Right lobe of liver (tissue), 6 donors: ENCODE results near the gene TRPT1. TPM values are rescaled to one million over a fixed set of nuclear protein-coding genes. Genes with fewer than 3 reads are reported as not detected.
A peak's percentile ranks its signal among the peaks of the same experiment; 100 is the strongest.

ENCODE experiments used
- ATAC-seq, 4 donors: fragments of 200-7000 bp; cut with Tn5 transposase; one replicate each; pipeline ENCODE4 v1.9.1; 2020; ENCODE audit warnings: mild to moderate bottlenecking in 4 of 4, moderate library complexity in 4 of 4
- DNase-seq, 3 donors: peaks; one replicate each; pipeline ENCODE4 v3.0.0-alpha.2; 2020
- H3K27ac ChIP-seq, 3 donors: fragments of 200-600 bp; one replicate each; pipeline ENCODE4 v1.8.0; 2022
- H3K27me3 ChIP-seq, 2 donors: fragments of 200-600 bp; one replicate each; pipeline ENCODE4 v1.8.0; 2022
- H3K36me3 ChIP-seq, 4 donors: fragments of 200-600 bp; sonication (generic) in 1 of 4; one replicate each; pipeline versions ENCODE4 v1.5.1 to v1.8.0; 2017 to 2022; ENCODE audit warnings: control low read depth in 1 of 4
- H3K4me1 ChIP-seq, 4 donors: fragments of 200-600 bp; sonication (generic) in 1 of 4; one replicate each; pipeline versions ENCODE4 v1.5.1 to v1.8.0; 2017 to 2022; ENCODE audit warnings: control low read depth in 1 of 4
- H3K4me3 ChIP-seq, 3 donors: fragments of 200-600 bp; one replicate each; pipeline ENCODE4 v1.8.0; 2022
- H3K9me3 ChIP-seq, 4 donors: fragments of 200-600 bp; sonication (generic) in 1 of 4; one replicate each; pipeline versions ENCODE4 v1.5.1 to v1.8.0; 2017 to 2022; ENCODE audit warnings: control low read depth in 1 of 4
- POLR2A ChIP-seq: fragments of 450-650 bp; IDR thresholded peaks from one replicate; pipeline ENCODE4 v1.6.1; 2017; ENCODE audit warnings: antibody characterized with exemption, mild to moderate bottlenecking
- WGBS: methylation state at CpG from one replicate; pipeline ENCODE4 v1.1.6; 2018; ENCODE audit warnings: low coverage, low lambda C conversion rate; ENCODE audit not compliant: insufficient coverage; ENCODE audit errors: missing lambda C conversion rate; 5-methylcytosine and 5-hydroxymethylcytosine counted together
- intact Hi-C, 2 donors: fragments of 100-400 bp; cut with DNase I; formaldehyde crosslinking; loops; one replicate each; pipeline versions ENCODE4 v1.11.2 to v1.14.1; 2022
- total RNA-seq, 6 experiments: library from RNA; depleted of rRNA in 2 of 6; stranded (reverse); fragments of >200 nt in 2 of 6; fragmentation: NEBNext Ultra II Directional in 3 of 6; extraction: Animal tissue kit (Norgen Biotek cat#: 25700) in 3 of 6; gene quantifications; one replicate each; pipeline versions ENCODE4 v1.1.0 to v1.2.4, GENCODE V29; 2016 to 2023
- TF ChIP-seq, protein P1 (sequence below), 4 donors: fragments of 200-600 bp in 3 of 4; fragments of 450-650 bp in 1 of 4; IDR thresholded peaks; one replicate each; pipeline versions ENCODE4 v1.5.1 to v1.8.0; 2016 to 2022; ENCODE audit warnings: antibody characterized with exemption in 4 of 4, mild to moderate bottlenecking in 2 of 4
- donor health status: DM: no; HTN: yes; CAD: no.
- donor health status: DM: no; HTN: no; CAD: no.
- donor health status: DM: no; HTN: no; CAD: no.
- donor health status: DM: no; HTN: yes; CAD: no.
- donor health status: DM: no; HTN: yes; CAD: no.

TRPT1 gene
- total RNA-seq, 6 experiments from 2014 or later: 13.5 to 29.6 (median 18.9) TPM

DNA sequence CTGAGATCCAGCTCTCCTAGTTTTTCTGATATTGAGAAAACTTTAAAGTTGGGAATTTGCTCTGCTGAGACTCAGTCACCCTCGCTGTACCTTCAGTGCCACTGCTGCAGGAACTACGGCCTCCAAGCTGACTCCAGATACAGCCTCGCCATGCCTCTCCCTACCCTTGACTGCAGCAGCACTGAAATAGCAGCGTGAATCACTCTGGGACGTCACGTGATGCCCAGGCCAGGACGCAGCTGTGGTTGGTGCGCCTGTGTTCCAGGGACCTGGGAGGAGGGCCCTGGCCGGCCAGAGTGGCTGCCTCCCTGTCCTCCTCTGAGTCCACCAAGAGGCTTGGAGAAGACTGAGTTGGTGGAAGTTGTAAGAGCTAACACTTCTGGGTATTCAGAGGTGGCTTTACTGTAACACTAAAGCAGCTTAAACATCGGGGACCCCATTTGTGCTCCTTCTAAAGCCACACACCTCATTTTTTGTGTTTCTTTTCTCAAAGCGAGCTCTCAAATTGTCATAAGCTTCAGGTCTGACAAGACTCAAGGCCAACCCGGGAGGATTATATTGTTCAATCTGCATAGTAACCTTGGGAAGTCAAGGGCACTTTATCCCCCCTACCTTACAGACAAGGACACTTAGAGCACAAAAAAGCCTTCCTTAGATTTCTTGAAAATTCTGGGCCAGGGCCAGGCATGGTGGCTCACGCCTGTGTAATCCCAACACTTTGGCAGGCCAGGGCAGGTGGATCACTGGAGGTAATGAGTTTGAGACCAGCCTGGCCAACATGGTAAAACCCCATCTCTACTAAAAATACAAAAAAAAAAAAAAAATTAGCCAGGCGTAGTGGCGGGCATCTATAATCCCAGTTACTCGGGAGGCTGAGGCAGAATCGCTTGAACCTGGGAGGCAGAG is 44.2 kb downstream of the TRPT1 start:
- WGBS: 56% methylated on average over 8 of the region's 17 CpGs
- intact Hi-C loops: no loop called here
- Histone ChIP-seq H3K4me3 (no peak overlapping the region), H3K9me3 (no peaks in the 10 kb centered on the region), H3K36me3 (no peaks in the 10 kb centered on the region), H3K27ac (peak overlapping the region in 2 of 3 donors; percentile 18 to 47), H3K4me1 (peaks cover 0 to 14% (median 0%) of the 10 kb centered on the region in 4 donors), H3K27me3 (no peaks in the 10 kb centered on the region)
- TF ChIP-seq, protein P1, sequence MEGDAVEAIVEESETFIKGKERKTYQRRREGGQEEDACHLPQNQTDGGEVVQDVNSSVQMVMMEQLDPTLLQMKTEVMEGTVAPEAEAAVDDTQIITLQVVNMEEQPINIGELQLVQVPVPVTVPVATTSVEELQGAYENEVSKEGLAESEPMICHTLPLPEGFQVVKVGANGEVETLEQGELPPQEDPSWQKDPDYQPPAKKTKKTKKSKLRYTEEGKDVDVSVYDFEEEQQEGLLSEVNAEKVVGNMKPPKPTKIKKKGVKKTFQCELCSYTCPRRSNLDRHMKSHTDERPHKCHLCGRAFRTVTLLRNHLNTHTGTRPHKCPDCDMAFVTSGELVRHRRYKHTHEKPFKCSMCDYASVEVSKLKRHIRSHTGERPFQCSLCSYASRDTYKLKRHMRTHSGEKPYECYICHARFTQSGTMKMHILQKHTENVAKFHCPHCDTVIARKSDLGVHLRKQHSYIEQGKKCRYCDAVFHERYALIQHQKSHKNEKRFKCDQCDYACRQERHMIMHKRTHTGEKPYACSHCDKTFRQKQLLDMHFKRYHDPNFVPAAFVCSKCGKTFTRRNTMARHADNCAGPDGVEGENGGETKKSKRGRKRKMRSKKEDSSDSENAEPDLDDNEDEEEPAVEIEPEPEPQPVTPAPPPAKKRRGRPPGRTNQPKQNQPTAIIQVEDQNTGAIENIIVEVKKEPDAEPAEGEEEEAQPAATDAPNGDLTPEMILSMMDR (IDR thresholded peaks at IDR 0.05): no peak
- TF ChIP-seq POLR2A: peak; percentile 42
- peak in 2 of 4 donors; percentile 1 to 8 for ATAC-seq
- peak; percentile 65 to 74 (median 70) for DNase-seq

DNA sequence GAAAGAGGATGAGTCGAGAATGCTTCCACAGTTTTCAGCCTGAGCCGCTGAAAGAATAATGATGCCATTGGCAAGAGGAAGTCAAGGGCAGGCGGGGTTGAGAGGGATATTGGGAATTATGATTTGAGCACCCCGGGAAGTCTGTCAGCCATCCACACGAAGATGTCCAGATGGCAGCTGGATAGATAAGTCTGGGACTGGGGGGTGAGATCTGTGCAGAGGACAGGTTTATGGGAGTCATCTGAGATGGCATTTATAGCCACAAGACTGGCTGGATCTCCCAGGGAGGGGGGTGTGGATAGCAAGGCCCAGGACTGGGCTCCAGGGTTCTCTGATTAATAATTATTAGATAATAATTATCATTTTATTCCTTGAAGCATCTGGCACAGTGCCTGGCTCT is 45.1 kb downstream of the TRPT1 start:
- Histone ChIP-seq H3K4me1 (peaks cover 0 to 14% (median 0%) of the 10 kb centered on the region in 4 donors), H3K36me3 (no peaks in the 10 kb centered on the region), H3K9me3 (no peaks in the 10 kb centered on the region), H3K27ac (peak overlapping the region in 1 of 3 donors; percentile 1), H3K27me3 (no peaks in the 10 kb centered on the region), H3K4me3 (no peak overlapping the region)
- intact Hi-C loops: no loop called here
- no peak for DNase-seq
- ATAC-seq: no peak
- TF ChIP-seq POLR2A: no peak
- TF ChIP-seq, protein P1 (IDR thresholded peaks at IDR 0.05): no peak
- WGBS: 70% methylated on average over 4 of the region's 5 CpGs

GRCh38 chr11:64178951-64179639 is 46.9 kb downstream of the TRPT1 start:
- no peaks in the 10 kb centered on the region for H3K27me3 ChIP-seq
- intact Hi-C loops: no loop called here
- no peak for TF ChIP-seq POLR2A
- TF ChIP-seq, protein P1 (IDR thresholded peaks at IDR 0.05): no peak
- no peak overlapping the region for H3K27ac ChIP-seq
- H3K9me3 ChIP-seq: no peaks in the 10 kb centered on the region
- no peak overlapping the region for H3K4me3 ChIP-seq
- WGBS: 92% methylated on average over 4 of the region's 12 CpGs
- H3K4me1 ChIP-seq: peaks cover 0 to 6% (median 0%) of the 10 kb centered on the region in 4 donors
- DNase-seq (no peak), ATAC-seq (no peak)
- H3K36me3 ChIP-seq: no peaks in the 10 kb centered on the region

DNA sequence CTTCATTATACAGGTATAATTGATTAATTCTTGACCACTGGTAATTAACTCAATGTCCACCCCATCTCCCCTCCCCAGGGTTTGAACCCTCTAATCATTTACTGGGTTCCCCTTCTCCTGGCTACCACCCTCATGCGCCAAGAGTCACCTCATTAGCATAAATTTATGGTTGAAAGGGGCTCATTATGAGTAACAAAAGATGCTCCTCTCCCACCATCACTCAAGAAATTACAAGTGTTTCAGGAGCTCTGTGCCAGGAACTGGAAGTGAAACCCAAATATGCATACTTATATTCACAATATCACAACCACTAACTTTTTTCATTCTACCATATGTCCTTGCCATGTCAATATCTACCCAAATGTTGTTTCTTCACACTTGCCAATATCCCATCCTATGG is 47.8 kb downstream of the TRPT1 start:
- Histone ChIP-seq H3K36me3 (no peaks in the 10 kb centered on the region), H3K4me1 (no peaks in the 10 kb centered on the region), H3K27ac (no peak overlapping the region), H3K4me3 (no peak overlapping the region), H3K27me3 (no peaks in the 10 kb centered on the region), H3K9me3 (no peaks in the 10 kb centered on the region)
- intact Hi-C loops: no loop called here
- no peak for ATAC-seq
- WGBS: no CpG with 5 or more reads among the region's 1 CpG
- TF ChIP-seq, protein P1 (IDR thresholded peaks at IDR 0.05): no peak
- no peak for TF ChIP-seq POLR2A
- DNase-seq: no peak
